Measurements from ENCODE around the gene POU2F1. TPM values are rescaled to one million over a fixed set of nuclear protein-coding genes. Genes with fewer than 3 reads are reported as not detected.

The POU2F1 gene
- total and polyA plus RNA-seq, 9 donors = 3.9 to 24.6 (median 17.0) TPM

DNA sequence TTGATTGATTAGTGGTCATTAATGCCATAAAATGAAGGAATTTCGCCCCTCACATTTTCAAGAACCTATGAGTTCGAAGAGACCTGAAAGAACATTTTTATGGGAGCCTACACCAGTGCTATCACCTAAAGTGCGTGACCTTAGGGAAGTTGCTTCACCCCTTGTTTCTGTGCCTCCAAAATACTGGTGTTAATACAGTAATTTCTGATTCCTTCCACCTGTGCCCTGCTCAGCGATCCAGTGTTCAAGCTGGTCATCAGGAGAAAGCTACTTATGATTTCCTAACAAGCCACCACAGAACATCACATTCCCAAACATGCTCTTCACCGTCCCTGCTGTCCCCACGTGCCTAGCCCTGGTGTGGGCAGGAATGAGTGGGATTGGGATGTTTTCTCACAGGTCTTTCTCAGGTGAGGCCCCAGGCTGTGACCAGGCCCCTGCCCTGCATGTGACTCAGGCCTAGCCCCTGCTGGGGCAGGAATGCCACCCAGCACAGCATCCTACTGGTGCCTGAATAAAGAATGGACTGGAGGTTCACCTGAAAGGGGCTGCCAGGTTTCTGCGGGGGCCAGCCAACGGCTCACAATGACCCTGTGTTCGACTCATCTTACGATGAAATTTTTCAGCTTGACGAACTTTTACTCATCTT, 237.4 kb downstream of the POU2F1 start:
- Histone ChIP-seq H3K4me3 (no peak overlapping the region), H3K27me3 (no peaks in the 10 kb centered on the region), H3K4me1 (ENCODE audit: insufficient read depth) (no peaks in the 10 kb centered on the region), H3K27ac (no peak overlapping the region), H3K9me3 (no peaks in the 10 kb centered on the region), H3K36me3 (no peaks in the 10 kb centered on the region)
- intact Hi-C loops (cut with DNase I) = no loop called here
- WGBS, 3 donors = 75 to 87% (median 81%) methylated on average over 11 of the region's 11 CpGs
- peak in 1 of 5 donors; percentile 16 for DNase-seq
- TF ChIP-seq, protein P1, sequence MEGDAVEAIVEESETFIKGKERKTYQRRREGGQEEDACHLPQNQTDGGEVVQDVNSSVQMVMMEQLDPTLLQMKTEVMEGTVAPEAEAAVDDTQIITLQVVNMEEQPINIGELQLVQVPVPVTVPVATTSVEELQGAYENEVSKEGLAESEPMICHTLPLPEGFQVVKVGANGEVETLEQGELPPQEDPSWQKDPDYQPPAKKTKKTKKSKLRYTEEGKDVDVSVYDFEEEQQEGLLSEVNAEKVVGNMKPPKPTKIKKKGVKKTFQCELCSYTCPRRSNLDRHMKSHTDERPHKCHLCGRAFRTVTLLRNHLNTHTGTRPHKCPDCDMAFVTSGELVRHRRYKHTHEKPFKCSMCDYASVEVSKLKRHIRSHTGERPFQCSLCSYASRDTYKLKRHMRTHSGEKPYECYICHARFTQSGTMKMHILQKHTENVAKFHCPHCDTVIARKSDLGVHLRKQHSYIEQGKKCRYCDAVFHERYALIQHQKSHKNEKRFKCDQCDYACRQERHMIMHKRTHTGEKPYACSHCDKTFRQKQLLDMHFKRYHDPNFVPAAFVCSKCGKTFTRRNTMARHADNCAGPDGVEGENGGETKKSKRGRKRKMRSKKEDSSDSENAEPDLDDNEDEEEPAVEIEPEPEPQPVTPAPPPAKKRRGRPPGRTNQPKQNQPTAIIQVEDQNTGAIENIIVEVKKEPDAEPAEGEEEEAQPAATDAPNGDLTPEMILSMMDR (IDR thresholded peaks at IDR 0.05) = no peak
- TF ChIP-seq EP300 (IDR thresholded peaks at IDR 0.05) (no peak), POLR2A (IDR thresholded peaks at IDR 0.05) (no peak)

DNA sequence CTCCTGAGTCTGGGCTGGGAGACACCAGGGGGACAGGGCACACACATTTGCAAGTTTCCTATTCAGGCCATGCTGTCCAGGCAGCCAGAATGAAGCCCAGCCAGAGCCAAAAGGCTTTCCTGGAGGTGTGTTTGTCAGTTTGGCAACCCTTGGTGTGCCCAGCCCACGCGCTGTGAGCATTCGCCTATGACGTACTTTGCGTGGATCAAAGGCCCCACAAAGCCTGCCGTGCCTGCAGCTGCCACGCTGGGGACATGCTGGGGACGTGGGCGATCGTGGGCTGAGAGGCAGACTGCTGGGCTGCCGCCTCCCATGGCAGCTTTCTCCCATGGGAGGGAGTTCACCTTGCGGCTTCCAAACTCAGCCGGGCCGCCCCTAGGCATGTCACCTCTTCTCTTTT, 240.2 kb downstream of the POU2F1 start:
- Histone ChIP-seq H3K4me1 (ENCODE audit: insufficient read depth) (no peaks in the 10 kb centered on the region), H3K27me3 (no peaks in the 10 kb centered on the region), H3K36me3 (no peaks in the 10 kb centered on the region), H3K9me3 (no peaks in the 10 kb centered on the region), H3K4me3 (no peak overlapping the region), H3K27ac (no peak overlapping the region)
- intact Hi-C loops (cut with DNase I) = no loop called here
- no peak for TF ChIP-seq EP300 (IDR thresholded peaks at IDR 0.05)
- peak in 1 of 5 donors; percentile 25 for DNase-seq
- WGBS, 3 donors = 90 to 93% (median 93%) methylated on average over 14 of the region's 14 CpGs

DNA sequence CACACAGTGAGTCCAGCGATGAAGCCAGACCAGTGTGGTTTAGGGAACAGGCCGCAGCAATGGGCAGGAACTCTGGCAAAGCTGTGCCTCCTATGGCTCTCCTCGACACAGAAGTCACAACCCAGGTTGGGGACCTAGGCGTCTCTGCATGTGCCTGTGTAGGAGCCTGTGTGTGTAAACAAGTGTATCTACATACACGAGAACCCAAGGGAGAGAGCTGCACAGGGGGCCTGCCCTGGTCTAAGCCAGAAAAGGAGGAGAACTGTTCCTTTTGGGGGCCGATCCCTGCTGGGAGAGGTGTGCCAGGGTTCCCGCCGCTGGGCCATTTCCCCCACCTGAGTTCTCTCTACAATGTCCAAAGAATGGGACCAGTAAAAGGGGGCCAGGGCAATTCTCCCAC, 241.7 kb downstream of the POU2F1 start:
- H3K4me1 ChIP-seq (ENCODE audit: insufficient read depth) = peaks cover under 1% of the 10 kb centered on the region
- TF ChIP-seq POLR2A (IDR thresholded peaks at IDR 0.05) (no peak), EP300 (IDR thresholded peaks at IDR 0.05) (no peak)
- TF ChIP-seq, protein P1 (IDR thresholded peaks at IDR 0.05) = no peak
- no peaks in the 10 kb centered on the region for H3K27me3 ChIP-seq
- H3K4me3 ChIP-seq = no peak overlapping the region
- WGBS, 3 donors = 87 to 94% (median 93%) methylated on average over 8 of the region's 8 CpGs
- intact Hi-C loops (cut with DNase I) = no loop called here
- no peaks in the 10 kb centered on the region for H3K36me3 ChIP-seq
- H3K9me3 ChIP-seq = no peaks in the 10 kb centered on the region
- peak in 1 of 5 donors; percentile 20 for DNase-seq
- no peak overlapping the region for H3K27ac ChIP-seq

DNA sequence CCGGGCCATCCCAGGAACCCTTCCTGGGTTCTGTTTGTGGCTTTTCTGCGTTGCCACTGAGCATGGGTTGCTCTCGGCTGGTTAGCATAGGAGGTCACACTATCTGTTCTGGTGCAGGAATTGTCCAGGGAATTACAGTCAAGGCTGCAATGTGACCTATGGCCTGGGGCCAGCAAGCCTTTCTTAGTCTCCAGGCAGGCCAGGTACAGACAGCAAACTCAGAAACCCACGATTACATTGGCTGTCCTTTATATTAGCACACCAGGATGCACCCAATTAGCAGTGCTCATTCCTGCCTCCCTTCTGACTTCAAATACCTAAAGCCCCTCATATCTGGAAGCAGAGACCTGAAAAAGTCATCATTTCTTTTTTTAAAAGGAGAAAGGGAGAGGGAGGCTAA, 242.4 kb downstream of the POU2F1 start:
- no peak overlapping the region for H3K4me3 ChIP-seq
- H3K9me3 ChIP-seq = no peaks in the 10 kb centered on the region
- TF ChIP-seq EP300 (IDR thresholded peaks at IDR 0.05) = no peak
- TF ChIP-seq POLR2A (IDR thresholded peaks at IDR 0.05) = no peak
- TF ChIP-seq, protein P1 (IDR thresholded peaks at IDR 0.05) = no peak
- H3K36me3 ChIP-seq = no peaks in the 10 kb centered on the region
- peak in 1 of 5 donors; percentile 10 for DNase-seq
- H3K4me1 ChIP-seq (ENCODE audit: insufficient read depth) = peaks cover 1% of the 10 kb centered on the region
- no peaks in the 10 kb centered on the region for H3K27me3 ChIP-seq
- 74 to 84% (median 75%) methylated on average over 4 of the region's 4 CpGs for WGBS, 3 donors
- H3K27ac ChIP-seq = no peak overlapping the region
- intact Hi-C loops (cut with DNase I) = no loop called here

DNA sequence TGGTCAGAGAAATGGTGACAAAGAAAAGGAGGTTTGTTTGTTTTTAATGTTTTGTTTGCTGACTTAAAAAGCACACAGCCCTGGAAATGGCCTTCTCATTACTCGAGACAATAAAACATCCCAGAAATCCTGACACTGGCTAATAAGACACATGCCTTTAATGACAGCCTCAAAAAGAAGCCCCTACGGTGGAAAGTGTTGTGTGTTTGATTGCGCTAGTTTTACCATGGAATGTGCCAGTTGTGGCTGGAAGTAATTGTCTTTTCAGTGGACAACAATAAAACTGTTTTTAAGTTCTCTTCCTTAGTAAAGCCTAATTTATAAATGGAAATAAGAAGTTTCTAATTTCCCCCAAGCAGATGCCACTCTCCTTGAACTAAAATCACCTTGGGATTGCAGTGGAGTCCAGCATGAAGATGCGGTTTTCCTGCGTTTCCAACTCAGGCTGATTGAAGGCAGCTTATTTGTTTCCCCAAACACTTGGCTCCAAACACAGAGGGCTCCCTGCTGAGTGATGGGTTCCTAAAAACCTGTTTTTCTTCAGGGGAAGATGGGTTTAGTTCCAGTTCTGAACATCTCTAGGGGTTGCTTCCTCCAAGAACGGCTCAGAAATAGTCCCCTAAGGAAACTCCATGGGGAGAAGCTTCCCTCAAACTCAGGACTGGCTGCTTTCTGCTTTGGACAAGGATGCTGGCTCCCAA, 243.3 kb downstream of the POU2F1 start:
- Histone ChIP-seq H3K4me3 (no peak overlapping the region), H3K36me3 (no peaks in the 10 kb centered on the region), H3K9me3 (no peaks in the 10 kb centered on the region), H3K27me3 (no peaks in the 10 kb centered on the region), H3K4me1 (ENCODE audit: insufficient read depth) (peaks cover 1% of the 10 kb centered on the region), H3K27ac (no peak overlapping the region)
- 70 to 88% (median 76%) methylated on average over 6 of the region's 6 CpGs for WGBS, 3 donors
- TF ChIP-seq POLR2A (IDR thresholded peaks at IDR 0.05) (no peak), EP300 (IDR thresholded peaks at IDR 0.05) (no peak)
- TF ChIP-seq, protein P1 (IDR thresholded peaks at IDR 0.05) = no peak
- intact Hi-C loops (cut with DNase I) = no loop called here
- DNase-seq = no peak

Data from ovary (tissue), 9 donors.